Caco-2 (cell line): ENCODE results near the gene CYB561. TPM values are rescaled to one million over a fixed set of nuclear protein-coding genes. Genes with fewer than 3 reads are reported as not detected.

Experiments
- BruUV-seq: library from RNA; stranded (reverse); fragments of 400-500 nt; replicated peaks from 2 replicates; lab custom pipeline; 2021; lab: Mats Ljungman, UMichigan
- CTCF ChIA-PET: fragments of 300-600 bp; sonication (Branson Sonifier 250); formaldehyde crosslinking; loops from one replicate; lab custom pipeline; 2022; ENCODE audit warnings: antibody characterized with exemption; lab: Charles Lee
- POLR2A ChIA-PET: fragments of 300-600 bp; sonication (Branson Sonifier 250); formaldehyde crosslinking; loops from one replicate; lab custom pipeline; 2022; ENCODE audit warnings: antibody characterized with exemption; lab: Charles Lee
- DNase-seq, 2 experiments: peaks; one replicate each; pipeline versions ENCODE4 v3.0.0 to v3.0.0-alpha.2; 2020 to 2022
- H3K27me3 ChIP-seq: replicated peaks from 2 replicates; pipeline ENCODE4 v1.6.0; 2011; ENCODE audit warnings: low read length; ENCODE audit not compliant: control insufficient read depth, insufficient read depth
- H3K36me3 ChIP-seq: 2 replicates; pipeline ENCODE4 v1.5.1; 2011; ENCODE audit warnings: low read length; ENCODE audit not compliant: control insufficient read depth, insufficient read depth
- H3K4me1 ChIP-seq: fragments of 250-450 bp; sonication (Bioruptor Pico); 2 replicates; pipeline ENCODE4 v1.5.1; 2020; ENCODE audit warnings: mild to moderate bottlenecking
- H3K4me3 ChIP-seq: 2 replicates; pipeline ENCODE4 v1.5.1; 2011; ENCODE audit warnings: low read depth, mild to moderate bottlenecking, control low read depth, low read length
- H3K9me3 ChIP-seq: fragments of 250-450 bp; sonication (Bioruptor Pico); 2 replicates; pipeline ENCODE4 v1.5.1; 2020; ENCODE audit warnings: mild to moderate bottlenecking, moderate library complexity
- H3K27ac Mint-ChIP-seq: one replicate; pipeline ENCODE4 v1.8.0; 2022; ENCODE audit warnings: mixed read lengths; ENCODE audit not compliant: unreplicated experiment
- H3K27me3 Mint-ChIP-seq: one replicate; pipeline ENCODE4 v1.8.0; 2022; ENCODE audit warnings: mixed read lengths; ENCODE audit not compliant: insufficient read depth, unreplicated experiment
- H3K36me3 Mint-ChIP-seq: one replicate; pipeline ENCODE4 v1.8.0; 2022; ENCODE audit warnings: mild to moderate bottlenecking, mixed read lengths; ENCODE audit not compliant: insufficient read depth, unreplicated experiment
- H3K4me1 Mint-ChIP-seq: one replicate; pipeline ENCODE4 v1.8.0; 2022; ENCODE audit warnings: low read depth, mixed read lengths; ENCODE audit not compliant: unreplicated experiment
- H3K4me3 Mint-ChIP-seq: one replicate; pipeline ENCODE4 v1.8.0; 2022; ENCODE audit warnings: mild to moderate bottlenecking, moderate library complexity, mixed read lengths; ENCODE audit not compliant: unreplicated experiment
- H3K9me3 Mint-ChIP-seq: one replicate; pipeline ENCODE4 v1.8.0; 2022; ENCODE audit warnings: mixed read lengths; ENCODE audit not compliant: unreplicated experiment
- intact Hi-C: fragments of 100-400 bp; cut with micrococcal nuclease; formaldehyde crosslinking; loops from one replicate; pipeline ENCODE4 v1.10.0; 2022; ENCODE audit not compliant: unreplicated experiment
- total RNA-seq: library from RNA; stranded (reverse); gene quantifications from 2 replicates; pipeline ENCODE4 v1.2.3, GENCODE V29; 2022
- TF ChIP-seq, protein P1 (sequence below), 2 experiments: fragments of 200-600 bp in 1 of 2; IDR thresholded peaks; 1 replicate in 1 of 2; 2 replicates in 1 of 2; pipeline versions ENCODE4 v1.5.1 to v1.8.0; 2011 to 2022; ENCODE audit warnings: antibody characterized with exemption in 1 of 2, control low read depth in 1 of 2, inconsistent platforms in 1 of 2, low read depth in 1 of 2, low read length in 1 of 2, mild to moderate bottlenecking in 1 of 2, moderate library complexity in 1 of 2; ENCODE audit not compliant: insufficient read depth in 1 of 2, severe bottlenecking in 1 of 2, unreplicated experiment in 1 of 2

The CYB561 gene
- total RNA-seq, 1 experiment from 2014 or later, result 46.3 TPM

DNA sequence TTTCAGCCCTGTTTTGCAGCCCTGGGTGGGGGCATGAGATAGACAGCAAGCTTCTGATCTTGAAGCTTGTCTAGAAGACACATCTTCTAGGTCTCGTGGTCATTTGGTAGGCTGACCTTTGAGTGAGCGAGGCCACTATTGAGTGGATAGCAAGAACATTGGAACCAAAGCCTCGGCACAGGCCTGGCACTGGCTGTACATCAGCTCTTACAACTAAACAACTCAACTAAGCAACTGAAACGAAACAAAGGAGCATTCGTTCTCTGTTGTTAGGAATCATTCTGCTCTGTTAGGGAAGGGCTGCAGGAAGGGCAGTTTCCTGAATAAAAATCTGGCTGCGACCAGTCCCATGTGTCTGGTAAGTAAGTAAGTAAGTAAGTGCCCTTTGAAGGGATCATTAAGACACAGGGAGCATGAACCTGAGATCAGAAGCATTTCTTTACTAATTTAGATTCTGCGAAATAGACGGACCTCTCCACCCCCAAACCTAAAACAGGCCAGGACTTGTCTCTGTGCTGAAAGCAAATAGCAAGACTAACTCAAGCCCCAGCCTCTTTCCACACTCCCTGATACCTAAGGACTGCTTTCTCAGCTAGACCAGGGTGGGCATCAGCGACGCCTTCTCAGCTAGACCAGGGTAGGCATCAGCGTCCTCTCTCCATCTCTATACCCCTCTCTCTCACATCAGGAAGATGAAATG is 22.7 kb downstream of the CYB561 start:
- Mint-ChIP-seq H3K4me3 (no peak overlapping the region), H3K9me3 (no peaks in the 10 kb centered on the region), H3K27ac (no peak overlapping the region), H3K4me1 (no peaks in the 10 kb centered on the region), H3K36me3 (no peaks in the 10 kb centered on the region), H3K27me3 (peaks cover 12% of the 10 kb centered on the region)
- intact Hi-C loops, result loop anchor here (10.0 kb wide), 1 partner anchor 271 kb away; no protein-coding TSS in a partner anchor
- CTCF ChIA-PET, result interaction anchor here (0.7 to 3.4 kb wide), 2 partner anchors 188 to 285 kb away, joined by 3 to 61 read pairs; no protein-coding TSS in a partner anchor
- H3K27me3 ChIP-seq, result no peaks in the 10 kb centered on the region; the same call in 1 of the 2 replicates
- H3K9me3 ChIP-seq, result no peaks in the 10 kb centered on the region
- H3K4me3 ChIP-seq, result no peak overlapping the region
- H3K4me1 ChIP-seq, result no peaks in the 10 kb centered on the region
- POLR2A ChIA-PET, result interaction anchor here (0.5 kb wide), 1 partner anchor 392 kb away, joined by 3 read pairs; no protein-coding TSS in a partner anchor
- TF ChIP-seq, protein P1, sequence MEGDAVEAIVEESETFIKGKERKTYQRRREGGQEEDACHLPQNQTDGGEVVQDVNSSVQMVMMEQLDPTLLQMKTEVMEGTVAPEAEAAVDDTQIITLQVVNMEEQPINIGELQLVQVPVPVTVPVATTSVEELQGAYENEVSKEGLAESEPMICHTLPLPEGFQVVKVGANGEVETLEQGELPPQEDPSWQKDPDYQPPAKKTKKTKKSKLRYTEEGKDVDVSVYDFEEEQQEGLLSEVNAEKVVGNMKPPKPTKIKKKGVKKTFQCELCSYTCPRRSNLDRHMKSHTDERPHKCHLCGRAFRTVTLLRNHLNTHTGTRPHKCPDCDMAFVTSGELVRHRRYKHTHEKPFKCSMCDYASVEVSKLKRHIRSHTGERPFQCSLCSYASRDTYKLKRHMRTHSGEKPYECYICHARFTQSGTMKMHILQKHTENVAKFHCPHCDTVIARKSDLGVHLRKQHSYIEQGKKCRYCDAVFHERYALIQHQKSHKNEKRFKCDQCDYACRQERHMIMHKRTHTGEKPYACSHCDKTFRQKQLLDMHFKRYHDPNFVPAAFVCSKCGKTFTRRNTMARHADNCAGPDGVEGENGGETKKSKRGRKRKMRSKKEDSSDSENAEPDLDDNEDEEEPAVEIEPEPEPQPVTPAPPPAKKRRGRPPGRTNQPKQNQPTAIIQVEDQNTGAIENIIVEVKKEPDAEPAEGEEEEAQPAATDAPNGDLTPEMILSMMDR (IDR thresholded peaks at IDR 0.05; ENCODE audit: insufficient read depth in 1 of 2, low read depth in 1 of 2, low read length in 1 of 2, severe bottlenecking in 1 of 2, unreplicated experiment in 1 of 2), result no peak
- no TSS peak for BruUV-seq
- no peaks in the 10 kb centered on the region for H3K36me3 ChIP-seq
- DNase-seq, result no peak

DNA sequence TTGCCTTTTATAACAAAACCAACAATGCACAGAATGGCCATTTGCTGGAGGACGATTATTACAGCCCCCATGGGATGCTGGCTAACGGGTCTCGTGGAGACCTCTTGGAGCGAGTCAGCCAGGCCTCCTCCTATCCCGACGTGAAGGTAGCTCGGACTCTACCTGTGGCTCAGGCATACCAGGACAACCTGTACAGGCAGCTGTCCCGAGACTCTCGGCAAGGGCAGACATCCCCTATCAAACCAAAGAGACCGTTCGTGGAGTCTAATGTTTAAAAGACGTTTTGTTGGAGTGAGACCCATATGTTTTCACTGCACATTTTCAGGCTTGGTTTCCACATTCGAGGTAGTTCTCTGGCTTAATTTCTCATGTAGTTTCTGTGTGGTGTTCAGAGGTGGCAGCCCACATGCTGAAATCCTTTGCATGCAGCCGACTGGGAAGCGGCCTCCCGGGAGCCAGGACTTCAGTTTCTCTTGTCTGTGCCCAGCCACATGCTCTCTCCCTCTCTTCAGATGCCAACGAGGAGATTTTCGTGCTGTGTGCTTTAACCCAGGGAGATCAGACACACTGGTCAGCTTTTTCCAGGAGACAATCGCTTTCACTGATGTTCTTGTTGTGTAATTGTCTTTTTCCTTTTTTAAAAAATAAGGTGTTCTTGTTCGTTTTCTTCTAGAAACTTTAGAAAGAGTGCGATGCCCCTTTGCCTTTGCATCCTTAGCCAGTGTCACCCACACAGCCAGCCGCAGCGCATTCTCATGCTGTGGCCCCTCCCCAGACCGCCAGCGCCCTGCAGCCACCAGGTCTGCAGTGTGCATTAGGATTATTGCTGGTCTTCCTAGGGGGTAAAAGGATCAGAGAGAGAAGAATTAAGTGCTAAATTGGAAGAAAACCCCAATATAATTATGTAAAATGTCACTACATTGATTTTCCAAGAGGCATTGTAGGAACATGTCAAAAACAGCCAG is 24.1 kb downstream of the CYB561 start:
- Histone ChIP-seq H3K4me3 (no peak overlapping the region), H3K9me3 (no peaks in the 10 kb centered on the region), H3K27me3 (no peaks in the 10 kb centered on the region; the same call in none of the 2 replicates), H3K4me1 (no peaks in the 10 kb centered on the region), H3K36me3 (no peaks in the 10 kb centered on the region)
- H3K4me3 Mint-ChIP-seq, result no peak overlapping the region
- no peak overlapping the region for H3K27ac Mint-ChIP-seq
- no TSS peak for BruUV-seq
- no peak for DNase-seq
- intact Hi-C loops, result loop anchor here (10.0 kb wide), 1 partner anchor 273 kb away; no protein-coding TSS in a partner anchor
- ChIA-PET POLR2A (no interaction called here), CTCF (no interaction called here)
- H3K9me3 Mint-ChIP-seq, result no peaks in the 10 kb centered on the region
- no peaks in the 10 kb centered on the region for H3K4me1 Mint-ChIP-seq
- H3K36me3 Mint-ChIP-seq, result no peaks in the 10 kb centered on the region
- TF ChIP-seq, protein P1 (IDR thresholded peaks at IDR 0.05; ENCODE audit: insufficient read depth in 1 of 2, low read depth in 1 of 2, low read length in 1 of 2, severe bottlenecking in 1 of 2, unreplicated experiment in 1 of 2), result no peak
- peaks cover 19% of the 10 kb centered on the region for H3K27me3 Mint-ChIP-seq
